ENCODE data around the gene NOS1AP.

DNA sequence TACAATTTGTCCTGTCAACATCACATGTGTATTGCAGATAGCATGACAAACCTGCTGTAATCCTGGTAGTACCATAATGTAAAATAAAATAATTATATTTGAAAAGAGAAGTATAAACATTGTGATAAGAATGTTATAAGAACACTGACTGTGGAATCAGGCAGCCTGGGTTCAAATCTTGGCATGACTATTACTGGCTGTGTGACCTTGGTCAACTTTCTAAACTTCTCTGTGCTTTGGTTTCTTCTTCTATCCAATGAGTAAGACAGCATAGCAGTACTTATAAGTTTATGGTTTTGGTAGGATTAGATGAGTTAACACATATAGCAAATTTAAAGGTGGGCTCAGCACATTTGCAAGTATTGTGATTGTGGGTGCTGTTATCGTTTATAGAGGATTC lies 147.1 kb downstream of the NOS1AP start:
- TF ChIP-seq, protein P1, sequence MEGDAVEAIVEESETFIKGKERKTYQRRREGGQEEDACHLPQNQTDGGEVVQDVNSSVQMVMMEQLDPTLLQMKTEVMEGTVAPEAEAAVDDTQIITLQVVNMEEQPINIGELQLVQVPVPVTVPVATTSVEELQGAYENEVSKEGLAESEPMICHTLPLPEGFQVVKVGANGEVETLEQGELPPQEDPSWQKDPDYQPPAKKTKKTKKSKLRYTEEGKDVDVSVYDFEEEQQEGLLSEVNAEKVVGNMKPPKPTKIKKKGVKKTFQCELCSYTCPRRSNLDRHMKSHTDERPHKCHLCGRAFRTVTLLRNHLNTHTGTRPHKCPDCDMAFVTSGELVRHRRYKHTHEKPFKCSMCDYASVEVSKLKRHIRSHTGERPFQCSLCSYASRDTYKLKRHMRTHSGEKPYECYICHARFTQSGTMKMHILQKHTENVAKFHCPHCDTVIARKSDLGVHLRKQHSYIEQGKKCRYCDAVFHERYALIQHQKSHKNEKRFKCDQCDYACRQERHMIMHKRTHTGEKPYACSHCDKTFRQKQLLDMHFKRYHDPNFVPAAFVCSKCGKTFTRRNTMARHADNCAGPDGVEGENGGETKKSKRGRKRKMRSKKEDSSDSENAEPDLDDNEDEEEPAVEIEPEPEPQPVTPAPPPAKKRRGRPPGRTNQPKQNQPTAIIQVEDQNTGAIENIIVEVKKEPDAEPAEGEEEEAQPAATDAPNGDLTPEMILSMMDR (IDR thresholded peaks at IDR 0.05; ENCODE audit: low read length): no peak
- no peak for TF ChIP-seq EZH2 (IDR thresholded peaks at IDR 0.05; ENCODE audit: borderline replicate concordance, low read length)

Measured in OCI-LY1 (cell line).